Karpas-422 (cell line): ENCODE measurements around the gene INPP5A. TPM values are rescaled to one million over a fixed set of nuclear protein-coding genes. Genes with fewer than 3 reads are reported as not detected.

Experiments used
- DNase-seq: peaks from one replicate; pipeline ENCODE4 v3.0.0-alpha.2; 2015
- H2AFZ ChIP-seq: fragments of 200-600 bp; sonication (generic); 2 replicates; pipeline ENCODE4 v1.6.1; 2014; ENCODE audit warnings: antibody characterized with exemption, low read length, mixed read lengths
- H3K27ac ChIP-seq: fragments of 200-600 bp; sonication (generic); 2 replicates; pipeline ENCODE4 v1.5.1; 2014; ENCODE audit warnings: mild to moderate bottlenecking, low read length, moderate library complexity
- H3K27me3 ChIP-seq: fragments of 200-600 bp; sonication (generic); 2 replicates; pipeline ENCODE4 v1.6.1; 2014; ENCODE audit warnings: low read length, mixed read lengths
- H3K36me3 ChIP-seq: fragments of 200-600 bp; sonication (generic); 2 replicates; pipeline ENCODE4 v1.6.1; 2014; ENCODE audit warnings: low read length, mixed read lengths; ENCODE audit not compliant: insufficient read depth
- H3K4me1 ChIP-seq: fragments of 200-600 bp; sonication (generic); 2 replicates; pipeline ENCODE4 v1.6.1; 2014; ENCODE audit warnings: mild to moderate bottlenecking, low read length, mixed read lengths
- H3K4me2 ChIP-seq: fragments of 200-600 bp; sonication (generic); 2 replicates; pipeline ENCODE4 v1.6.1; 2014; ENCODE audit warnings: low read length, low read depth, mild to moderate bottlenecking; ENCODE audit not compliant: poor library complexity, severe bottlenecking
- H3K4me3 ChIP-seq: fragments of 200-600 bp; sonication (generic); 2 replicates; pipeline ENCODE4 v1.5.1; 2014; ENCODE audit warnings: mild to moderate bottlenecking, antibody characterized with exemption, low read length, mixed read lengths
- H3K79me2 ChIP-seq: fragments of 200-600 bp; sonication (generic); 2 replicates; pipeline ENCODE4 v1.6.1; 2014; ENCODE audit warnings: mild to moderate bottlenecking, low read length, mixed read lengths
- H3K9ac ChIP-seq: fragments of 200-600 bp; sonication (generic); 2 replicates; pipeline ENCODE4 v1.6.0; 2014; ENCODE audit warnings: low read length
- H3K9me2 ChIP-seq: fragments of 200-600 bp; sonication (generic), shearing (Covaris generic); replicated peaks from 2 replicates; pipeline ENCODE4 v1.6.0; 2014; ENCODE audit warnings: mild to moderate bottlenecking, low read length, moderate library complexity; ENCODE audit not compliant: insufficient read depth
- H3K9me3 ChIP-seq: fragments of 300-700, 200-600 bp; sonication (generic); 2 replicates; pipeline ENCODE4 v1.6.1; 2014; ENCODE audit warnings: low read length, mixed read lengths
- H4K20me1 ChIP-seq: fragments of 200-600 bp; sonication (generic); 2 replicates; pipeline ENCODE4 v1.6.1; 2014; ENCODE audit warnings: mild to moderate bottlenecking, antibody characterized with exemption, low read length, low read depth; ENCODE audit not compliant: insufficient read depth
- total RNA-seq: library from RNA; depleted of rRNA; stranded (reverse); fragments of >200 nt; shearing (Covaris generic); gene quantifications from 2 replicates; pipeline ENCODE4 v1.2.3, GENCODE V29; 2014; ENCODE audit warnings: low replicate concordance

INPP5A gene
- total RNA-seq, 1 experiment from 2014 or later = 9.1 TPM

DNA sequence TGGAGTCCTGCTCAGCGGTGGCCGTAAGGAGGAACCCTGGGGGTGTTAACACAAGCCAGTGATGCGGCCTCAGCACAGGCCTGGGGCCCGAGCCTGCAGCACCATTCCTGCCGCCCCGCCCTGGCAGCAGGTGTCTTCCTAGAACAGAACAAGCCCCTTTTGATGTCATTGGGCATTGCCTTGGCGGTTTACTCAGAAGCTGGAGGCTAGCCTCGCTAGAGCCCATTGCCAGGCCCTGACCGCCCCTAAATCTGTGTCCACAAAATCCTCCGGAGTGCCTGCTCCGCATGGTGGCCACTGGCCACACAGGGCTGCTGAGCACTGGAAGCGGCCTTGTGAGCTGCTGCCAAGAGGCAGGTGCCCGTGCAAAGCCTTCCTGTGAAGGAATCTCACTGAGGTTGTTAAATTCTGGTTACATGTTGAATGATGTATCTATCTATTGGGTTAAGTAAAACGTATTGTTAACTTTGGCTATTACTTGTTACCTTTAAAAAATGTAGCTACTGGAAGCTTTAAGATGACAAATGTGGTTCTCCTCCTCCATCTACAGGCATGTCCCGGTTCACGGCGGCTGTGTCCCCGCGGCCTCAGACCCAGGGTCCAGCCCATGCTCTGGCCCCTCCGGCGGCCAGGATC lies 1.2 kb upstream of the INPP5A start:
- Histone ChIP-seq H3K9me2 (no peaks in the 10 kb centered on the region), H3K9ac (peak overlapping the region; percentile 90), H3K4me3 (peak overlapping the region; percentile 91), H3K4me1 (peaks cover 50% of the 10 kb centered on the region), H3K27me3 (no peaks in the 10 kb centered on the region), H3K79me2 (no peaks in the 10 kb centered on the region), H3K36me3 (no peaks in the 10 kb centered on the region; the same call in 1 of the 2 replicates), H4K20me1 (peaks cover 17% of the 10 kb centered on the region; the same call in 1 of the 2 replicates), H2AFZ (no peak overlapping the region), H3K9me3 (no peaks in the 10 kb centered on the region), H3K4me2 (peak overlapping the region; percentile 96), H3K27ac (peak overlapping the region; percentile 70)
- DNase-seq = no peak

DNA sequence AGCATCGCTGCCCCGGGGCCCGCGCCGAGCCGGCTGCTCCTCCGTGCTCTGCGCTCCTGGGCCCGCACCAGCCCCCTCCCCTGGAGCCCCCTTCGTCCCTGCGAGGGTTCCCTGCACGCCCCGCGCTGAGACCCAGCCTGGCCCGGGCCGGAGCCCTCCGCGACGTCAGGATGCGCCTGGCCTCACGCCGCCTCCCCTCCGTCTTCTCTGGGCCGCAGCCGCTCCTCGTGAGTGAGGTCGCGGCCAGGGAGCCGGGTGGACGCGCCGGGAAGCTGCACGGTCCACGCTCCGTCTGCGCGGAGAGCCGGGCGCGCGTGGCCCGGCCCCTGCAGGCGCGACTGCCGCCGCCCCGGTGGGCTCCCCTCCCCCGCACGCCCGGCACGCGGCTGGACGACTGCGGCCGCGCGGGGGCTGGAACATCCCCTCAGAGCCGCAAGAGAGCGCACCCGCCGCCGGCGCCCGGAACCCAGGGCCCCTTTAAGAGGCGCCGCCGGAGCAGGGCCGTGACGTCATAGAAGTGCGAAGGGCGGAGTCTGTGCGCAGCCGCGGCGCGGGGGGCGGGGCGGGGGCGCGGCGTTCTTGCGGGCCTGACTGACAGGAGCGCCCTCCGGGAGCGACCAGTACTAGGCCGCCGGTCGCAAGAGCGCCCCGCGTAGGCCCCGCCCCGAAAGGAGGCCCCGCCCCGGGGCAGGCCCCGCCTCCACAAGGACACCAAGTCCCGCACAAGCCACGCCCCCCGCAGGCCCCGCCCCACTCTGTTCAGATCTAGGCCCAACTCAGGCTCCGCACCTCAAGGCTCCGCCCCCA lies 507 bp upstream of the INPP5A start:
- Histone ChIP-seq H3K27me3 (no peaks in the 10 kb centered on the region), H3K79me2 (no peaks in the 10 kb centered on the region), H3K4me2 (peak overlapping the region; percentile 96), H3K4me1 (peaks cover 50% of the 10 kb centered on the region), H2AFZ (no peak overlapping the region), H3K27ac (peak overlapping the region; percentile 70), H4K20me1 (peaks cover 20% of the 10 kb centered on the region; the same call in 1 of the 2 replicates), H3K9me2 (no peaks in the 10 kb centered on the region), H3K9me3 (no peaks in the 10 kb centered on the region), H3K36me3 (no peaks in the 10 kb centered on the region; the same call in 1 of the 2 replicates), H3K4me3 (peak overlapping the region; percentile 91), H3K9ac (peak overlapping the region; percentile 90)
- DNase-seq = peak; percentile 100

GRCh38 chr10:132538031-132538789 lies 623 bp downstream of the INPP5A start:
- Histone ChIP-seq H3K4me3 (peak overlapping the region; percentile 59; the same call in 1 of the 2 replicates), H3K4me2 (peak overlapping the region; percentile 59), H4K20me1 (peaks cover 20% of the 10 kb centered on the region; the same call in 1 of the 2 replicates), H3K9ac (peak overlapping the region; percentile 63), H3K27ac (no peak overlapping the region), H3K9me2 (no peaks in the 10 kb centered on the region), H3K36me3 (no peaks in the 10 kb centered on the region; the same call in 1 of the 2 replicates), H3K9me3 (no peaks in the 10 kb centered on the region), H3K27me3 (no peaks in the 10 kb centered on the region), H3K79me2 (no peaks in the 10 kb centered on the region), H2AFZ (no peak overlapping the region), H3K4me1 (peaks cover 50% of the 10 kb centered on the region)
- DNase-seq = no peak

DNA sequence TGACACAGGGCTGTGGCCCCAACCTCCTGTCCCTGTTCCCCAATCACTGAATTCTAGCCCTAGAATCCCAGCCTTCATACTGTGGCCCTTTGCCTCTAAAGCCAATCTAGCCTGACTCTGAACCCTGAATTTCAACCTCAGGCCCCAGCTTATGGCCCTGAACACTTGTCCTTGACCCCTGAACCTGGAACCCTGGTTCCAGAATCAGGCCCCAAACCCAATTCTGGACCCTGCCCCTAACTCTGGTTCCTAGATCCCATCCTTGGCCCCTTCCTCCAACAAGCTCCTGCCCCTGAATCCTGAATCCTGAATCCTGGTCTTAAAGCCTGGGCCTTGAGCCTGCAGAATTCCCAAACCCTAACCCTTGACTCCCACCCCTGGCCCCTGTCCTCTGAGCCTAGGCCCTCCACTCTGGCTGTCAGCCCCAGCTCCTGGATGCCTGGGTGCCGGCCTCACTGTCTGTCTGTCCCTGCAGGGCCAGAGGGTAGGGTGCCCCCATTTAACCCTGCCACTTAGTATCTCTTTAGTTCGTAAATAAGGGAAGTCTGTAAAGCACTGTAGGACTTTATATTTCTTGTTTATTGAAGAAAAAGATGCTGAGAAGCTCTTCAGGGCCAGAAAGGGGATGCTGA lies 1.3 kb downstream of the INPP5A start:
- peak overlapping the region; percentile 63 for H3K9ac ChIP-seq
- peak overlapping the region; percentile 10; the same call in 1 of the 2 replicates for H3K27ac ChIP-seq
- H2AFZ ChIP-seq = no peak overlapping the region
- no peaks in the 10 kb centered on the region; the same call in 1 of the 2 replicates for H3K36me3 ChIP-seq
- peak overlapping the region; percentile 59 for H3K4me2 ChIP-seq
- H3K9me3 ChIP-seq = no peaks in the 10 kb centered on the region
- peaks cover 50% of the 10 kb centered on the region for H3K4me1 ChIP-seq
- H3K79me2 ChIP-seq = no peaks in the 10 kb centered on the region
- no peaks in the 10 kb centered on the region for H3K9me2 ChIP-seq
- peak overlapping the region; percentile 59; the same call in 1 of the 2 replicates for H3K4me3 ChIP-seq
- peaks cover 20% of the 10 kb centered on the region; the same call in 1 of the 2 replicates for H4K20me1 ChIP-seq
- DNase-seq = peak; percentile 55
- H3K27me3 ChIP-seq = no peaks in the 10 kb centered on the region

GRCh38 chr10:132539431-132539839 lies 1.8 kb downstream of the INPP5A start:
- Histone ChIP-seq H4K20me1 (peaks cover 20% of the 10 kb centered on the region; the same call in 1 of the 2 replicates), H3K4me1 (peaks cover 52% of the 10 kb centered on the region)

DNA sequence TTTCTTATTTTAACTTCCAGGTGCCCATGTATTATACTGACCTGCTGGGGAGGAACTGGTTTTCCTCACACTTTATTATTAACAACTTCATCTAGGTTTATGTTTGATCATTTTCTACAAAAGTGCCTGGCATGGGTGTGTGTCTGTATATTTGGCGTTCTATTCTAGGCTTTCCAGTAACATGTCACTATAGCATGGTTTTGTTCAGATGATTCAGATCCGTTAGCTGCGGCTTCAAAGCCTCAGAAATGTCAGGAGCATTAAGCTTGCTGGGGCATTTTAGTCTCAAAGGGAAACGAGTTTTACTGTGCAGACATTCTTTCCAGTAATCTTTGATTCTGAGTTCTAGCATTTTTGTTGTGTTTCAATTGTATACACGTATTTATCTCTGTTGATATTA lies 2.3 kb downstream of the INPP5A start:
- Histone ChIP-seq H3K9me2 (no peaks in the 10 kb centered on the region), H3K79me2 (no peaks in the 10 kb centered on the region), H3K9ac (peak overlapping the region; percentile 63), H4K20me1 (peaks cover 19% of the 10 kb centered on the region; the same call in 1 of the 2 replicates), H3K9me3 (no peaks in the 10 kb centered on the region), H3K27me3 (no peaks in the 10 kb centered on the region), H3K4me1 (peaks cover 56% of the 10 kb centered on the region), H3K4me3 (peak overlapping the region; percentile 59; the same call in 1 of the 2 replicates), H3K36me3 (no peaks in the 10 kb centered on the region; the same call in 1 of the 2 replicates), H2AFZ (no peak overlapping the region), H3K4me2 (peak overlapping the region; percentile 59), H3K27ac (0 out of 2 replicates have a peak overlapping the region, but pooled peaks have one; percentile 5)
- DNase-seq = peak; percentile 59

More at GRCh38 chr10:132539431-132539839, 1.8 kb downstream of the INPP5A start:
- H3K79me2 ChIP-seq = no peaks in the 10 kb centered on the region
- H3K4me3 ChIP-seq = peak overlapping the region; percentile 59; the same call in 1 of the 2 replicates
- H3K9ac ChIP-seq = peak overlapping the region; percentile 63
- no peak overlapping the region for H2AFZ ChIP-seq
- DNase-seq = no peak
- H3K9me2 ChIP-seq = no peaks in the 10 kb centered on the region
- no peaks in the 10 kb centered on the region for H3K27me3 ChIP-seq
- no peaks in the 10 kb centered on the region for H3K9me3 ChIP-seq
- H3K27ac ChIP-seq = peak overlapping the region; percentile 10; the same call in 1 of the 2 replicates
- H3K4me2 ChIP-seq = peak overlapping the region; percentile 59
- H3K36me3 ChIP-seq = no peaks in the 10 kb centered on the region; the same call in 1 of the 2 replicates

DNA sequence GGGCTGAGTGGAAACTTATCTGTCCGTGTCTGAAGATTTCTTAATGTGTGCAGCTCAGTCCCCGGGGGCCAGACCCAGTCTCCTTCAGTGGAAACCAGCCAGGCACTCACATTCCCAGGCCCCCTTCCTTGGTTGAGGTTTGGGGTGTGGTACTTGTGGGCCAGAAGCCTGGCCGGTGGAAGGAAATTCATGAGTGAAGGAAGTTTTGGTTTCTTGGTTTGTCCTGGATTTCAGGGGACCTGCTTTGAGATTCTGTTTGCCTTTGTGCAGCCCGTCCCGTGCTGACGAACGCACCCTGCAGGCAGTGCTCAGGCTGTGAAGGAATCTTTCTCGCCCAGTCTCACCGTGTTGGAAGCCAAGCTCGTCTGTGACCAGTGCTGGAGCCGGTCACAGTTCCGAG lies 2.9 kb downstream of the INPP5A start:
- H2AFZ ChIP-seq = 0 out of 2 replicates have a peak overlapping the region, but pooled peaks have one; percentile 5
- peak; percentile 66 for DNase-seq
- no peaks in the 10 kb centered on the region; the same call in 1 of the 2 replicates for H3K36me3 ChIP-seq
- no peaks in the 10 kb centered on the region for H3K27me3 ChIP-seq
- H3K4me1 ChIP-seq = peaks cover 53% of the 10 kb centered on the region
- H3K9me2 ChIP-seq = no peaks in the 10 kb centered on the region
- H3K27ac ChIP-seq = 0 out of 2 replicates have a peak overlapping the region, but pooled peaks have one; percentile 5
- H3K9ac ChIP-seq = peak overlapping the region; percentile 63
- H3K4me2 ChIP-seq = peak overlapping the region; percentile 59
- H3K9me3 ChIP-seq = no peaks in the 10 kb centered on the region
- H3K79me2 ChIP-seq = no peaks in the 10 kb centered on the region
- peak overlapping the region; percentile 59; the same call in 1 of the 2 replicates for H3K4me3 ChIP-seq
- peaks cover 13% of the 10 kb centered on the region; the same call in 1 of the 2 replicates for H4K20me1 ChIP-seq
